Gastroesophageal sphincter (tissue), 2 donors: ENCODE data around the gene PCMT1.

ENCODE experiments used
- EP300 ChIP-seq: sonication (generic); formaldehyde crosslinking; IDR thresholded peaks from one replicate; pipeline ENCODE4 v1.6.1; 2017; ENCODE audit warnings: antibody characterized with exemption, mild to moderate bottlenecking
- POLR2A ChIP-seq, 2 donors: fragments of 450-650 bp; IDR thresholded peaks; one replicate each; pipeline ENCODE4 v1.6.1; 2017; ENCODE audit warnings: antibody characterized with exemption in 2 of 2, mild to moderate bottlenecking in 2 of 2, moderate library complexity in 1 of 2

DNA sequence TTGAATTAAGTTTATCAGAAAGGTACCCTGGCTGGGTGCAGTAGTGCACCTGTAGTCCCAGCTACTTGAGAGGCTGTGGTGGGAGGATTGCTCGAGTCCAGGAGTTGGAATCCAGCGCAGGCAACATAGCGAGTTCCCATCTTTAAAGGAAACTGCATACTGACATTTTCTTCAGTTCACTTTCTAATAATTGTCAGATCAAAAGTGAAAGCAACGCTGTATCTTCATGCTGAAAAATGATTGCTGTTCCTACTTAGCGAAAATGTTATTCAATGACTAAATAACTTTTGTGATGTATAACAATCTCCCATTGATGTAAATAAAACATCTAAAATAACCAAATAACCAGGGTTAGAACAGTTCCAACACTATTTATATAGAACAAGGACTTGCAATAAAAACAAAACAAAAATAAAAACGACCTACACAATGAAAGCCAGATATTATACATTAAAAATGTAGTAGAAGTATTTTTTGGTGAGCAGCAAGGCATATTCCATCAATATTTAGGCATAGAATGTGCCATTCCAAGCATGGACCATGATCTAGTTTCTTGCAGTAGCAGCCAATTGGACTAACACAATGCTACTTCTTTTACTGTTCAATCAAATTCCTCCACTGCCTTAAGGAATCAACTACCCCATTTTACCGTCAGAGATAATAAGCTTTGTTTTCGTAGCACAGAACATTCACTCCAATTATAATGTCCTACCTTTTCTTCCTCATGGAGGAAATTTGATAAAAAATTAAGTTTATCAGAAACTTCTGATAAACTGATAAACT lies 33.2 kb upstream of the PCMT1 start:
- TF ChIP-seq EP300 = no peak
- TF ChIP-seq POLR2A (IDR thresholded peaks at IDR 0.05) = no peak
